H9 (cell line): ENCODE results near the gene DGKD. TPM values are rescaled to one million over a fixed set of nuclear protein-coding genes. Genes with fewer than 3 reads are reported as not detected.

ENCODE experiments used
- DNase-seq: peaks from one replicate; pipeline ENCODE4 v3.0.0-alpha.2; 2017
- H2AFZ ChIP-seq: one replicate; pipeline ENCODE4 v1.6.1; 2013; ENCODE audit warnings: mild to moderate bottlenecking, low read length, control low read depth, moderate library complexity
- H2AK5ac ChIP-seq: 2 replicates; pipeline ENCODE4 v1.6.1; 2013; ENCODE audit warnings: low read length, control low read depth, mixed read lengths; ENCODE audit not compliant: insufficient read length
- H2BK120ac ChIP-seq: one replicate; pipeline ENCODE4 v1.6.1; 2013; ENCODE audit warnings: low read depth, mild to moderate bottlenecking, low read length, control low read depth, inconsistent platforms; ENCODE audit not compliant: poor library complexity, severe bottlenecking
- H2BK12ac ChIP-seq: 2 replicates; pipeline ENCODE4 v1.6.1; 2013; ENCODE audit warnings: low read length, control low read depth, mixed read lengths, low read depth; ENCODE audit not compliant: insufficient read length
- H2BK15ac ChIP-seq: 2 replicates; pipeline ENCODE4 v1.6.1; 2013; ENCODE audit warnings: low read depth, low read length, control low read depth
- H2BK20ac ChIP-seq: one replicate; pipeline ENCODE4 v1.6.1; 2013; ENCODE audit warnings: low read depth, mild to moderate bottlenecking, low read length, control low read depth, inconsistent platforms; ENCODE audit not compliant: poor library complexity, severe bottlenecking
- H2BK5ac ChIP-seq: 2 replicates; pipeline ENCODE4 v1.6.1; 2013; ENCODE audit warnings: low read length, control low read depth, mixed read lengths; ENCODE audit not compliant: insufficient read length
- H3K14ac ChIP-seq: 2 replicates; pipeline ENCODE4 v1.6.1; 2013; ENCODE audit warnings: low read length, control low read depth; ENCODE audit not compliant: insufficient read depth
- H3K18ac ChIP-seq: 2 replicates; pipeline ENCODE4 v1.6.1; 2013; ENCODE audit warnings: low read depth, mild to moderate bottlenecking, mixed read lengths, low read length, control low read depth; ENCODE audit not compliant: insufficient read length
- H3K23ac ChIP-seq: 2 replicates; pipeline ENCODE4 v1.6.1; 2013; ENCODE audit warnings: low read length, control low read depth, mixed read lengths, low read depth; ENCODE audit not compliant: insufficient read length
- H3K23me2 ChIP-seq: 2 replicates; pipeline ENCODE4 v1.6.1; 2013; ENCODE audit warnings: low read depth, mild to moderate bottlenecking, mixed read lengths, low read length, control low read depth; ENCODE audit not compliant: insufficient read length, poor library complexity, severe bottlenecking
- H3K27ac ChIP-seq: 2 replicates; pipeline ENCODE4 v1.5.1; 2013; ENCODE audit warnings: low read length, control low read depth, mixed read lengths, low read depth; ENCODE audit not compliant: insufficient read length
- H3K27me3 ChIP-seq: 2 replicates; pipeline ENCODE4 v1.6.1; 2013; ENCODE audit warnings: low read length, control low read depth, inconsistent platforms; ENCODE audit not compliant: insufficient read depth
- H3K4ac ChIP-seq: 2 replicates; pipeline ENCODE4 v1.6.1; 2013; ENCODE audit warnings: low read depth, mild to moderate bottlenecking, control low read depth, inconsistent platforms, low read length, moderate library complexity
- H3K4me1 ChIP-seq: 2 replicates; pipeline ENCODE4 v1.6.1; 2013; ENCODE audit warnings: low read length, control low read depth, inconsistent platforms; ENCODE audit not compliant: insufficient read depth
- H3K4me2 ChIP-seq: 2 replicates; pipeline ENCODE4 v1.6.1; 2013; ENCODE audit warnings: low read length, control low read depth, mixed read lengths; ENCODE audit not compliant: insufficient read length, insufficient read depth
- H3K56ac ChIP-seq: 2 replicates; pipeline ENCODE4 v1.6.1; 2013; ENCODE audit warnings: low read depth, mild to moderate bottlenecking, mixed read lengths, low read length, control low read depth; ENCODE audit not compliant: insufficient read length
- H3K79me1 ChIP-seq: 2 replicates; pipeline ENCODE4 v1.6.1; 2013; ENCODE audit warnings: low read depth, mild to moderate bottlenecking, moderate library complexity, low read length, control low read depth, inconsistent platforms; ENCODE audit not compliant: insufficient read depth, poor library complexity, severe bottlenecking
- H3K79me2 ChIP-seq: 2 replicates; pipeline ENCODE4 v1.6.1; 2013; ENCODE audit warnings: low read length, control low read depth, inconsistent platforms; ENCODE audit not compliant: insufficient read depth
- H3K9ac ChIP-seq: 2 replicates; pipeline ENCODE4 v1.6.1; 2013; ENCODE audit warnings: low read length, control low read depth, mixed read lengths; ENCODE audit not compliant: insufficient read length; ENCODE audit errors: extremely low read depth
- H3K9me3 ChIP-seq: one replicate; pipeline ENCODE4 v1.6.1; 2013; ENCODE audit warnings: low read depth, low read length, inconsistent platforms; ENCODE audit not compliant: control insufficient read depth
- H3T11ph ChIP-seq: one replicate; pipeline ENCODE4 v1.6.1; 2013; ENCODE audit warnings: mild to moderate bottlenecking, low read length, control low read depth, inconsistent platforms
- H4K20me1 ChIP-seq: one replicate; pipeline ENCODE4 v1.6.1; 2013; ENCODE audit not compliant: control insufficient read depth, insufficient read length, insufficient read depth
- H4K5ac ChIP-seq: 2 replicates; pipeline ENCODE4 v1.6.1; 2013; ENCODE audit warnings: low read depth, mild to moderate bottlenecking, mixed read lengths, low read length, control low read depth; ENCODE audit not compliant: insufficient read length
- H4K8ac ChIP-seq: replicated peaks from 2 replicates; pipeline ENCODE4 v1.6.1; 2013; ENCODE audit warnings: low read length, control low read depth, mixed read lengths, low read depth; ENCODE audit not compliant: insufficient read length
- H4K91ac ChIP-seq: 2 replicates; pipeline ENCODE4 v1.6.1; 2013; ENCODE audit warnings: low read depth, mild to moderate bottlenecking, moderate library complexity, mixed read lengths, low read length, control low read depth; ENCODE audit not compliant: insufficient read length
- H3K27ac Mint-ChIP-seq, 3 experiments: 2 replicates in 2 of 3; 3 replicates in 1 of 3; pipeline ENCODE4 v1.8.0; 2020 to 2021; ENCODE audit warnings: mixed read lengths in 3 of 3, mild to moderate bottlenecking in 1 of 3, moderate library complexity in 1 of 3
- H3K27me3 Mint-ChIP-seq: 2 replicates; pipeline ENCODE4 v1.8.0; 2021; ENCODE audit warnings: low read depth, mild to moderate bottlenecking, moderate library complexity, mixed read lengths
- H3K36me3 Mint-ChIP-seq, 3 experiments: 2 replicates in 2 of 3; 3 replicates in 1 of 3; pipeline ENCODE4 v1.8.0; 2020 to 2021; ENCODE audit warnings: low read depth in 3 of 3, mixed read lengths in 3 of 3; ENCODE audit not compliant: insufficient read depth in 1 of 3
- H3K4me1 Mint-ChIP-seq, 2 experiments: 2 replicates each; pipeline ENCODE4 v1.8.0; 2020; ENCODE audit warnings: mixed read lengths in 2 of 2
- H3K4me3 Mint-ChIP-seq, 2 experiments: 2 replicates in 1 of 2; 3 replicates in 1 of 2; pipeline ENCODE4 v1.8.0; 2020 to 2021; ENCODE audit warnings: mild to moderate bottlenecking in 2 of 2, mixed read lengths in 2 of 2, moderate library complexity in 1 of 2
- H3K9me3 Mint-ChIP-seq, 2 experiments: 2 replicates in 1 of 2; 3 replicates in 1 of 2; pipeline ENCODE4 v1.8.0; 2020; ENCODE audit warnings: mild to moderate bottlenecking in 2 of 2, mixed read lengths in 2 of 2, moderate library complexity in 1 of 2
- WGBS: extraction: QIAGEN DNeasy Blood & Tissue Kit; methylation state at CpG from one replicate; pipeline ENCODE4 v1.1.7; 2013; ENCODE audit warnings: missing lambda C conversion rate, low lambda C conversion rate, mixed read lengths; ENCODE audit not compliant: insufficient read length; ENCODE audit errors: extremely low coverage; 5-methylcytosine and 5-hydroxymethylcytosine counted together
- total RNA-seq: library from RNA; stranded (reverse); gene quantifications from 2 replicates; pipeline ENCODE4 v1.2.1, GENCODE V29; 2021
- TF ChIP-seq, protein P1 (sequence below): fragments of 200-600 bp; sonication (generic); conservative IDR thresholded peaks from 3 replicates; pipeline ENCODE4 v1.8.0; 2021; ENCODE audit warnings: antibody characterized with exemption, mild to moderate bottlenecking

Gene DGKD
- total RNA-seq, 1 experiment from 2014 or later: 20.7 TPM

DNA sequence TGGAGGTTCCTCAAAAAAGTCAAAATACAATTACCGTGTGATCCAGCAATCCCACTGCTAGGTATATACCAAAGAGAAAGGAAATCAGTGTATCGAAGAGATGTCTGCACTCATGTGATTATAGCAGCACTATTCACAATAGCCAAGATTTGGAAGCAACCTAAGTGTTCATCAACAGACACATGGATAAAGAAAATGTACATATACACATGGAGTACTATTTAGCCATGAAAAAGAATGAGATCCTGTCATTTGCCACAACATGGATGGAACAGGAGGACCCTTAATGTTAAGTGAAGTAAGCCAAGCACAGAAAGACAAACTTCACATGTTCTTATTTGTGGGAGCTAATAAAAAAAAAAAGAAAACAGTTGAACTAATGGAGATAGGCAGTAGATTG is 78.7 kb downstream of the DGKD start:
- Histone ChIP-seq H3K27ac (no peak overlapping the region), H3K79me2 (no peaks in the 10 kb centered on the region), H3K79me1 (no peaks in the 10 kb centered on the region), H3K9ac (no peak overlapping the region), H3K23me2 (no peaks in the 10 kb centered on the region), H4K91ac (no peak overlapping the region), H2BK120ac (no peak overlapping the region), H2AFZ (no peak overlapping the region), H3K18ac (no peak overlapping the region), H2BK20ac (no peak overlapping the region), H4K5ac (no peak overlapping the region), H3T11ph (no peak overlapping the region), H3K23ac (no peak overlapping the region), H4K8ac (no peak overlapping the region), H2BK12ac (no peak overlapping the region), H4K20me1 (no peaks in the 10 kb centered on the region), H3K56ac (no peak overlapping the region), H2AK5ac (no peak overlapping the region), H2BK5ac (no peak overlapping the region), H3K27me3 (no peaks in the 10 kb centered on the region), H2BK15ac (no peak overlapping the region), H3K4me2 (no peak overlapping the region), H3K4me1 (no peaks in the 10 kb centered on the region), H3K14ac (no peak overlapping the region), H3K9me3 (no peaks in the 10 kb centered on the region), H3K4ac (no peak overlapping the region)
- no peak for DNase-seq
- Mint-ChIP-seq H3K4me3 (no peak overlapping the region), H3K9me3 (no peaks in the 10 kb centered on the region; a peak in 1 of 5 replicates), H3K36me3 (0 out of 7 replicates have a peak, but pooled peaks cover 0 to 3% (median 0%) of the 10 kb centered on the region in 3 experiments), H3K4me1 (no peaks in the 10 kb centered on the region), H3K27ac (no peak overlapping the region), H3K27me3 (no peaks in the 10 kb centered on the region)
- WGBS: no CpG with 5 or more reads among the region's 2 CpGs
- TF ChIP-seq, protein P1, sequence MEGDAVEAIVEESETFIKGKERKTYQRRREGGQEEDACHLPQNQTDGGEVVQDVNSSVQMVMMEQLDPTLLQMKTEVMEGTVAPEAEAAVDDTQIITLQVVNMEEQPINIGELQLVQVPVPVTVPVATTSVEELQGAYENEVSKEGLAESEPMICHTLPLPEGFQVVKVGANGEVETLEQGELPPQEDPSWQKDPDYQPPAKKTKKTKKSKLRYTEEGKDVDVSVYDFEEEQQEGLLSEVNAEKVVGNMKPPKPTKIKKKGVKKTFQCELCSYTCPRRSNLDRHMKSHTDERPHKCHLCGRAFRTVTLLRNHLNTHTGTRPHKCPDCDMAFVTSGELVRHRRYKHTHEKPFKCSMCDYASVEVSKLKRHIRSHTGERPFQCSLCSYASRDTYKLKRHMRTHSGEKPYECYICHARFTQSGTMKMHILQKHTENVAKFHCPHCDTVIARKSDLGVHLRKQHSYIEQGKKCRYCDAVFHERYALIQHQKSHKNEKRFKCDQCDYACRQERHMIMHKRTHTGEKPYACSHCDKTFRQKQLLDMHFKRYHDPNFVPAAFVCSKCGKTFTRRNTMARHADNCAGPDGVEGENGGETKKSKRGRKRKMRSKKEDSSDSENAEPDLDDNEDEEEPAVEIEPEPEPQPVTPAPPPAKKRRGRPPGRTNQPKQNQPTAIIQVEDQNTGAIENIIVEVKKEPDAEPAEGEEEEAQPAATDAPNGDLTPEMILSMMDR: no peak
